ENCODE data around the gene TEK. TPM values are rescaled to one million over a fixed set of nuclear protein-coding genes. Genes with fewer than 3 reads are reported as not detected.

The TEK gene
- total RNA-seq, 1 donor from 2014 or later = 21.7 TPM

- DNase-seq = no peak
- intact Hi-C loops (cut with micrococcal nuclease) = no loop called here
- TF ChIP-seq CTCF (IDR thresholded peaks at IDR 0.05; ENCODE audit: borderline replicate concordance) = no peak
- H3K27ac ChIP-seq (replicated peaks) = no peak overlapping the region
- H3K27me3 ChIP-seq (ENCODE audit: low read depth) = no peaks in the 10 kb centered on the region
- peaks cover 3% of the 10 kb centered on the region for H3K9me3 ChIP-seq (replicated peaks)
- H3K4me1 ChIP-seq = peaks cover 37% of the 10 kb centered on the region
- no peak overlapping the region for H3K4me3 ChIP-seq
- H3K36me3 ChIP-seq = peaks cover 16% of the 10 kb centered on the region
These were observed 74.7 kb downstream of the TEK start for GRCh38 chr9:27183701-27184100.

GRCh38 chr9:27184556-27185351, 75.7 kb downstream of the TEK start:
- H3K36me3 ChIP-seq = peaks cover 16% of the 10 kb centered on the region
- no peaks in the 10 kb centered on the region for H3K9me3 ChIP-seq (replicated peaks)
- H3K27ac ChIP-seq (replicated peaks) = peak overlapping the region; percentile 56
- H3K4me3 ChIP-seq = no peak overlapping the region
- intact Hi-C loops (cut with micrococcal nuclease) = no loop called here
- no peak for DNase-seq
- peaks cover 37% of the 10 kb centered on the region for H3K4me1 ChIP-seq
- TF ChIP-seq CTCF (IDR thresholded peaks at IDR 0.05; ENCODE audit: borderline replicate concordance) = no peak
- no peaks in the 10 kb centered on the region for H3K27me3 ChIP-seq (ENCODE audit: low read depth)

GRCh38 chr9:27188426-27188825, 79.4 kb downstream of the TEK start:
- H3K4me3 ChIP-seq = no peak overlapping the region
- no peaks in the 10 kb centered on the region for H3K9me3 ChIP-seq (replicated peaks)
- intact Hi-C loops (cut with micrococcal nuclease) = no loop called here
- H3K27ac ChIP-seq (replicated peaks) = no peak overlapping the region
- no peaks in the 10 kb centered on the region for H3K27me3 ChIP-seq (ENCODE audit: low read depth)
- peaks cover 15% of the 10 kb centered on the region for H3K36me3 ChIP-seq
- no peak for DNase-seq
- TF ChIP-seq CTCF (IDR thresholded peaks at IDR 0.05; ENCODE audit: borderline replicate concordance) = no peak
- H3K4me1 ChIP-seq = peaks cover 47% of the 10 kb centered on the region

GRCh38 chr9:27189426-27189825, 80.4 kb downstream of the TEK start:
- H3K27me3 ChIP-seq (ENCODE audit: low read depth) = no peaks in the 10 kb centered on the region
- no peak overlapping the region for H3K27ac ChIP-seq (replicated peaks)
- peaks cover 47% of the 10 kb centered on the region for H3K4me1 ChIP-seq
- peaks cover 8% of the 10 kb centered on the region for H3K36me3 ChIP-seq
- H3K4me3 ChIP-seq = no peak overlapping the region
- H3K9me3 ChIP-seq (replicated peaks) = no peaks in the 10 kb centered on the region
- DNase-seq = no peak
- TF ChIP-seq CTCF (IDR thresholded peaks at IDR 0.05; ENCODE audit: borderline replicate concordance) = no peak
- intact Hi-C loops (cut with micrococcal nuclease) = no loop called here

- Histone ChIP-seq H3K36me3 (peaks cover 6% of the 10 kb centered on the region), H3K4me1 (peaks cover 53% of the 10 kb centered on the region), H3K9me3 (replicated peaks) (no peaks in the 10 kb centered on the region), H3K4me3 (no peak overlapping the region), H3K27ac (replicated peaks) (peak overlapping the region; percentile 68), H3K27me3 (ENCODE audit: low read depth) (no peaks in the 10 kb centered on the region)
- peak; percentile 16 for DNase-seq
- TF ChIP-seq CTCF (IDR thresholded peaks at IDR 0.05; ENCODE audit: borderline replicate concordance) = no peak
- intact Hi-C loops (cut with micrococcal nuclease) = loop anchor here (10.0 kb wide), 1 partner anchor 158 kb away; no protein-coding TSS in a partner anchor
These were observed 83.4 kb downstream of the TEK start for GRCh38 chr9:27192291-27192960.
